ENCODE data around the gene C14orf180. TPM values are rescaled to one million over a fixed set of nuclear protein-coding genes. Genes with fewer than 3 reads are reported as not detected.
"Not testable (repeated sequence)": the region's sequence is repeated elsewhere in the genome, so short reads cannot be mapped to it uniquely, and the experiment has no call there.

Gene C14orf180
- total and polyA plus RNA-seq, 2 experiments from 2014 or later = not detected

- in situ Hi-C loops (cut with MboI) = no loop called here
- no peaks in the 10 kb centered on the region for H3K79me2 ChIP-seq (ENCODE audit: insufficient read depth)
- 58 to 62% methylated on average over 10 to 12 of the region's 12 CpGs for WGBS, 2 experiments (ENCODE audit: low coverage in 1 of 2, low lambda C conversion rate in 2 of 2, missing lambda C conversion rate in 2 of 2)
Measured at GRCh38 chr14:104577426-104577825, 2.1 kb upstream of the C14orf180 start.

GRCh38 chr14:104577847-104578301 lies 1.7 kb upstream of the C14orf180 start:
- H3K36me3 ChIP-seq (ENCODE audit: low read depth) = no peaks in the 10 kb centered on the region
- no peaks in the 10 kb centered on the region; the same call in 1 of the 2 replicates for H3K27me3 ChIP-seq (replicated peaks; ENCODE audit: insufficient read depth)
- H3K9ac ChIP-seq = no peak overlapping the region
- in situ Hi-C loops (cut with MboI) = no loop called here
- no peaks in the 10 kb centered on the region for H3K79me2 ChIP-seq (ENCODE audit: insufficient read depth)
- H4K20me1 ChIP-seq (ENCODE audit: insufficient read depth) = no peaks in the 10 kb centered on the region
- H3K9me3 ChIP-seq (ENCODE audit: low read depth) = no peaks in the 10 kb centered on the region
- H3K4me3 ChIP-seq = no peak overlapping the region
- H3K27ac ChIP-seq = no peak overlapping the region
- no peaks in the 10 kb centered on the region for H3K9me2 ChIP-seq (ENCODE audit: insufficient read depth)
- no peaks in the 10 kb centered on the region for H3F3A ChIP-seq (ENCODE audit: insufficient read depth)
- DNase-seq = no peak
- WGBS, 2 experiments (ENCODE audit: low coverage in 1 of 2, low lambda C conversion rate in 2 of 2, missing lambda C conversion rate in 2 of 2) = 41 to 43% methylated on average over 18 of the region's 19 CpGs
- H3K4me2 ChIP-seq (ENCODE audit: unreplicated experiment) = no peak overlapping the region
- H3K4me1 ChIP-seq (ENCODE audit: insufficient read depth) = no peaks in the 10 kb centered on the region
- TF ChIP-seq EZH2 (IDR thresholded peaks at IDR 0.05; ENCODE audit: insufficient read depth, poor library complexity, severe bottlenecking) (no peak), EZH2phosphoT487 (IDR thresholded peaks at IDR 0.05; ENCODE audit: insufficient read depth, low read depth) (no peak)
- H2AFZ ChIP-seq = no peak overlapping the region

More at GRCh38 chr14:104577426-104577825, 2.1 kb upstream of the C14orf180 start:
- H3K27ac ChIP-seq = no peak overlapping the region
- no peak for DNase-seq
- H3F3A ChIP-seq (ENCODE audit: insufficient read depth) = no peaks in the 10 kb centered on the region
- no peak overlapping the region for H3K9ac ChIP-seq
- no peaks in the 10 kb centered on the region; the same call in 1 of the 2 replicates for H3K27me3 ChIP-seq (replicated peaks; ENCODE audit: insufficient read depth)
- H3K4me2 ChIP-seq (ENCODE audit: unreplicated experiment) = no peak overlapping the region
- no peaks in the 10 kb centered on the region for H3K36me3 ChIP-seq (ENCODE audit: low read depth)
- H3K4me1 ChIP-seq (ENCODE audit: insufficient read depth) = no peaks in the 10 kb centered on the region
- no peak for TF ChIP-seq EZH2phosphoT487 (IDR thresholded peaks at IDR 0.05; ENCODE audit: insufficient read depth, low read depth)
- TF ChIP-seq EZH2 (IDR thresholded peaks at IDR 0.05; ENCODE audit: insufficient read depth, poor library complexity, severe bottlenecking) = no peak
- H3K9me3 ChIP-seq (ENCODE audit: low read depth) = no peaks in the 10 kb centered on the region
- no peak overlapping the region for H3K4me3 ChIP-seq
- H2AFZ ChIP-seq = no peak overlapping the region
- H3K9me2 ChIP-seq (ENCODE audit: insufficient read depth) = no peaks in the 10 kb centered on the region
- no peaks in the 10 kb centered on the region for H4K20me1 ChIP-seq (ENCODE audit: insufficient read depth)

DNA sequence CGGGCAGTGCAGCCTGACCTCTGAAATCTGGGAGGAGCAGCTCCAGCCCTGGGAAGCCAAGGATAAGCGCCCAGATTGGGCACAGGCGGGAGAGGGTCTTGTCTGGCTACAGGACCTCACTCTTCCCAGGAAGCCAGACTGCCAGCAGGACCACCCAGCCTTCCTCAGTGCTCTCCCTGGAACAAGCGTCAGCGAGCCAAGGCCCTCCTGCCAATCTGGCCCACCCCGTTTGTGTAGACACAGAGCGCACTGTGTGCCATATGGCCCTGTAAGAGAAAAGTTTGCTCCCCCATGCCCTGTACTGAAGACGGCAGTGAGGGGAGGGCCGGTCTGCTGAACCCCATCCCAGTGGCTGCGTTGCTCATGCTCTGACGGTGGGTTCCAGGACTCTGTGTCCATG lies 1.2 kb upstream of the C14orf180 start:
- Histone ChIP-seq H3K27ac (no peak overlapping the region), H3K4me3 (no peak overlapping the region), H3K79me2 (ENCODE audit: insufficient read depth) (no peaks in the 10 kb centered on the region), H2AFZ (no peak overlapping the region), H3K36me3 (ENCODE audit: low read depth) (no peaks in the 10 kb centered on the region), H3K27me3 (replicated peaks; ENCODE audit: insufficient read depth) (no peaks in the 10 kb centered on the region; the same call in 1 of the 2 replicates), H3K9me3 (ENCODE audit: low read depth) (no peaks in the 10 kb centered on the region), H4K20me1 (ENCODE audit: insufficient read depth) (no peaks in the 10 kb centered on the region), H3K9ac (no peak overlapping the region), H3K4me2 (ENCODE audit: unreplicated experiment) (no peak overlapping the region), H3F3A (ENCODE audit: insufficient read depth) (no peaks in the 10 kb centered on the region), H3K9me2 (ENCODE audit: insufficient read depth) (no peaks in the 10 kb centered on the region), H3K4me1 (ENCODE audit: insufficient read depth) (no peaks in the 10 kb centered on the region)
- DNase-seq = no peak
- 5 to 10% methylated on average over 10 to 11 of the region's 11 CpGs for WGBS, 2 experiments (ENCODE audit: low coverage in 1 of 2, low lambda C conversion rate in 2 of 2, missing lambda C conversion rate in 2 of 2)
- in situ Hi-C loops (cut with MboI) = no loop called here
- TF ChIP-seq EZH2phosphoT487 (IDR thresholded peaks at IDR 0.05; ENCODE audit: insufficient read depth, low read depth) (no peak), EZH2 (IDR thresholded peaks at IDR 0.05; ENCODE audit: insufficient read depth, poor library complexity, severe bottlenecking) (no peak)

GRCh38 chr14:104579939-104580338 lies 375 bp downstream of the C14orf180 start:
- DNase-seq; H3K9me2 ChIP-seq (ENCODE audit: insufficient read depth); H3K27ac ChIP-seq; H3K9me3 ChIP-seq (ENCODE audit: low read depth); H4K20me1 ChIP-seq (ENCODE audit: insufficient read depth); H3K79me2 ChIP-seq (ENCODE audit: insufficient read depth); H2AFZ ChIP-seq; H3K9ac ChIP-seq; H3K4me3 ChIP-seq; H3F3A ChIP-seq (ENCODE audit: insufficient read depth); H3K4me1 ChIP-seq (ENCODE audit: insufficient read depth); H3K27me3 ChIP-seq (replicated peaks; ENCODE audit: insufficient read depth); H3K4me2 ChIP-seq (ENCODE audit: unreplicated experiment); H3K36me3 ChIP-seq (ENCODE audit: low read depth); in situ Hi-C loops (cut with MboI): not testable (repeated sequence)
- WGBS, 2 experiments (ENCODE audit: low coverage in 1 of 2, low lambda C conversion rate in 2 of 2, missing lambda C conversion rate in 2 of 2) = 59 to 62% methylated on average over 5 to 6 of the region's 6 CpGs

GRCh38 chr14:104580961-104581360 lies 1.4 kb downstream of the C14orf180 start:
- Histone ChIP-seq H2AFZ (no peak overlapping the region), H3K79me2 (ENCODE audit: insufficient read depth) (no peaks in the 10 kb centered on the region), H3K27ac (no peak overlapping the region), H3K27me3 (replicated peaks; ENCODE audit: insufficient read depth) (no peaks in the 10 kb centered on the region; the same call in 1 of the 2 replicates), H3F3A (ENCODE audit: insufficient read depth) (no peaks in the 10 kb centered on the region), H3K9me3 (ENCODE audit: low read depth) (no peaks in the 10 kb centered on the region), H3K4me3 (no peak overlapping the region), H3K4me2 (ENCODE audit: unreplicated experiment) (no peak overlapping the region), H3K36me3 (ENCODE audit: low read depth) (no peaks in the 10 kb centered on the region), H3K4me1 (ENCODE audit: insufficient read depth) (no peaks in the 10 kb centered on the region), H4K20me1 (ENCODE audit: insufficient read depth) (no peaks in the 10 kb centered on the region), H3K9me2 (ENCODE audit: insufficient read depth) (no peaks in the 10 kb centered on the region), H3K9ac (no peak overlapping the region)
- DNase-seq = no peak
- 34 to 46% methylated on average over 9 of the region's 9 CpGs for WGBS, 2 experiments (ENCODE audit: low coverage in 1 of 2, low lambda C conversion rate in 2 of 2, missing lambda C conversion rate in 2 of 2)
- TF ChIP-seq EZH2 (IDR thresholded peaks at IDR 0.05; ENCODE audit: insufficient read depth, poor library complexity, severe bottlenecking) = no peak
- in situ Hi-C loops (cut with MboI) = no loop called here
